Measurements from ENCODE around the gene C2orf76. TPM values are rescaled to one million over a fixed set of nuclear protein-coding genes. Genes with fewer than 3 reads are reported as not detected.

Gene C2orf76
- total RNA-seq, 1 donor from 2014 or later, result 12.2 TPM

- Mint-ChIP-seq H3K27ac (no peak overlapping the region), H3K27me3 (ENCODE audit: low read depth) (no peaks in the 10 kb centered on the region), H3K9me3 (no peaks in the 10 kb centered on the region), H3K36me3 (no peaks in the 10 kb centered on the region), H3K4me3 (no peak overlapping the region), H3K4me1 (peaks cover 11% of the 10 kb centered on the region)
- no peak for DNase-seq (ENCODE audit: low spot score in 2 of 2, unreplicated experiment in 2 of 2)
- TF ChIP-seq CTCF (IDR thresholded peaks at IDR 0.05; ENCODE audit: unreplicated experiment), result no peak
These were observed 110.7 kb downstream of the C2orf76 start for GRCh38 chr2:119255760-119256581.

GRCh38 chr2:119254601-119255080 lies 112.0 kb downstream of the C2orf76 start:
- no peak for DNase-seq (ENCODE audit: low spot score in 2 of 2, unreplicated experiment in 2 of 2)
- H3K27me3 Mint-ChIP-seq (ENCODE audit: low read depth), result no peaks in the 10 kb centered on the region
- no peaks in the 10 kb centered on the region for H3K36me3 Mint-ChIP-seq
- H3K27ac Mint-ChIP-seq, result no peak overlapping the region
- TF ChIP-seq CTCF (IDR thresholded peaks at IDR 0.05; ENCODE audit: unreplicated experiment), result no peak
- no peaks in the 10 kb centered on the region for H3K9me3 Mint-ChIP-seq
- no peak overlapping the region for H3K4me3 Mint-ChIP-seq
- H3K4me1 Mint-ChIP-seq, result peaks cover 11% of the 10 kb centered on the region

- no peaks in the 10 kb centered on the region for H3K36me3 Mint-ChIP-seq
- TF ChIP-seq CTCF (IDR thresholded peaks at IDR 0.05; ENCODE audit: unreplicated experiment), result no peak
- no peak for DNase-seq (ENCODE audit: low spot score in 2 of 2, unreplicated experiment in 2 of 2)
- no peak overlapping the region for H3K27ac Mint-ChIP-seq
- no peaks in the 10 kb centered on the region for H3K9me3 Mint-ChIP-seq
- H3K4me3 Mint-ChIP-seq, result no peak overlapping the region
- no peaks in the 10 kb centered on the region for H3K27me3 Mint-ChIP-seq (ENCODE audit: low read depth)
- peaks cover 11% of the 10 kb centered on the region for H3K4me1 Mint-ChIP-seq
These were observed 112.7 kb downstream of the C2orf76 start for GRCh38 chr2:119253760-119254600.

- no peak overlapping the region for H3K27ac Mint-ChIP-seq
- peaks cover 10% of the 10 kb centered on the region for H3K4me1 Mint-ChIP-seq
- H3K9me3 Mint-ChIP-seq, result no peaks in the 10 kb centered on the region
- no peaks in the 10 kb centered on the region for H3K36me3 Mint-ChIP-seq
- no peaks in the 10 kb centered on the region for H3K27me3 Mint-ChIP-seq (ENCODE audit: low read depth)
- H3K4me3 Mint-ChIP-seq, result no peak overlapping the region
- no peak for TF ChIP-seq CTCF (IDR thresholded peaks at IDR 0.05; ENCODE audit: unreplicated experiment)
- DNase-seq (ENCODE audit: low spot score in 2 of 2, unreplicated experiment in 2 of 2), result no peak
These were observed 113.4 kb downstream of the C2orf76 start for GRCh38 chr2:119253114-119253702.

Other genes with a start within 250 kb of the C2orf76 start
- not detected in 3 replicates for gene C1QL2, start 208.1 kb downstream of the C2orf76 start, total RNA-seq
- 0.89 to 0.94 TPM (median 0.93 TPM) in 3 replicates for gene STEAP3, start 143.0 kb downstream of the C2orf76 start, total RNA-seq
- gene DBI, start 143 bp upstream of the C2orf76 start, total RNA-seq, result 38.9 to 44.9 TPM (median 43.3 TPM) in 3 replicates
- gene TMEM37, start 65.0 kb upstream of the C2orf76 start, total RNA-seq, result 11.9 to 13.6 TPM (median 12.6 TPM) in 3 replicates
- 0.97 to 1.3 TPM (median 1.2 TPM) in 3 replicates for gene SCTR, start 157.6 kb upstream of the C2orf76 start, total RNA-seq
- 3.5 to 4.6 TPM (median 4.5 TPM) in 3 replicates for gene CFAP221, start 177.6 kb upstream of the C2orf76 start, total RNA-seq